ENCODE results near the gene PPM1M.

The PPM1M gene

DNA sequence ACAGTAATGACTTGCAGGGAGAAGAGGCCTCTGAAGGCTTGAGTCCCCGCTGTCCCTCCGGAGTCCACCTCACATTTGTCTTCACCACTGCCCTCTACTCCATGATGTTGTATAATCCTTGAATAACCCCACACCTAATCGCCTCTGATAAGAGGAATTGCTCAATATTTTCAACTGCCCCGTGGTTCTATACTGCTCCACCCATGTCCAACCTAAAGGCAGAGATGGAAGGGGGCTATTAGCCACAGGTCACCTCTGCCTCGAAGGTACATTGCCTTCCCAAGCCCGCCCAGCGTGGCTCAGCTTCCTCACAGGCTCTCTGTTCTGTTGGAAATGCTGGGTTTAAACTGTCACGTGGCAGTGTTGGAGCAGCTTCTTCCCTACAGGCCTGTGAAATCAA lies 32.6 kb upstream of the PPM1M start:
- H3K4me1 ChIP-seq (ENCODE audit: control insufficient read depth, insufficient read depth, low read length), result no peaks in the 10 kb centered on the region

DNA sequence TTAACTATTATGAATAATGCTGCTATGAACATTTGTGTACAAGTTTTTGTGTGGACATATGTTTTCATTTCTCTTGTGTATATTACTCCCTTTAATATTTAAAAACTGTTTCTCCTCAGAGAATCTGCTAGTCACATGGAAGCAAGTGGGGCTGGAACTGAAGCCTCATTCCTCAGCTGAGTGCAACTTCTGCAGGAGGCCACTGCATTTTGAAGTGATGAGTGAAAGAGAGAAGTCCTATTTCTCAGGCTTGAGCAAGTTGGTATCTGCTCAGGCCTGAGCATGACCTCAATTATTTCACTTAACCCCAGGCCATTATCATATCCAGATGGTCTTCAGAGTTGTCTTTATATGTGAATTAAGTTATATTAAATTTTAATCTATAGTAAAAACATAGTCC lies 31.7 kb upstream of the PPM1M start:
- Histone ChIP-seq H3K4me1 (ENCODE audit: control insufficient read depth, insufficient read depth, low read length) (no peaks in the 10 kb centered on the region), H3K36me3 (ENCODE audit: control insufficient read depth in 2 of 2, insufficient read depth in 1 of 2, low read length in 2 of 2) (peaks cover 21 to 72% of the 10 kb centered on the region in 2 experiments; a peak in 2 of 3 replicates), H3K4me3 (ENCODE audit: low read depth, low read length) (no peak overlapping the region), H3K9me3 (ENCODE audit: control insufficient read depth, insufficient read depth, low read depth, low read length) (no peaks in the 10 kb centered on the region), H3K27ac (ENCODE audit: extremely low read depth, low read depth, low read length) (no peak overlapping the region)
- POLR2A ChIA-PET, result no interaction called here
- CTCF ChIA-PET, result no interaction called here
- TF ChIP-seq ZNF664 (tag by site-specific recombination; IDR thresholded peaks at IDR 0.05), result no peak
- no peak for TF ChIP-seq SP3 (tag by site-specific recombination; IDR thresholded peaks at IDR 0.05)
- TF ChIP-seq ZNF248 (tag by site-specific recombination; IDR thresholded peaks at IDR 0.05), result no peak
- TF ChIP-seq, protein P1, sequence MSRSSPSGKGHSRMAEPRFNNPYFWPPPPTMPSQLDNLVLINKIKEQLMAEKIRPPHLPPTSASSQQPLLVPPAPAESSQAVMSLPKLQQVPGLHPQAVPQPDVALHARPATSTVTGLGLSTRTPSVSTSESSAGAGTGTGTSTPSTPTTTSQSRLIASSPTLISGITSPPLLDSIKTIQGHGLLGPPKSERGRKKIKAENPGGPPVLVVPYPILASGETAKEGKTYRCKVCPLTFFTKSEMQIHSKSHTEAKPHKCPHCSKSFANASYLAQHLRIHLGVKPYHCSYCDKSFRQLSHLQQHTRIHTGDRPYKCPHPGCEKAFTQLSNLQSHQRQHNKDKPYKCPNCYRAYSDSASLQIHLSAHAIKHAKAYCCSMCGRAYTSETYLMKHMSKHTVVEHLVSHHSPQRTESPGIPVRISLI (tag by site-specific recombination; IDR thresholded peaks at IDR 0.05), result no peak
- TF ChIP-seq, protein P2, sequence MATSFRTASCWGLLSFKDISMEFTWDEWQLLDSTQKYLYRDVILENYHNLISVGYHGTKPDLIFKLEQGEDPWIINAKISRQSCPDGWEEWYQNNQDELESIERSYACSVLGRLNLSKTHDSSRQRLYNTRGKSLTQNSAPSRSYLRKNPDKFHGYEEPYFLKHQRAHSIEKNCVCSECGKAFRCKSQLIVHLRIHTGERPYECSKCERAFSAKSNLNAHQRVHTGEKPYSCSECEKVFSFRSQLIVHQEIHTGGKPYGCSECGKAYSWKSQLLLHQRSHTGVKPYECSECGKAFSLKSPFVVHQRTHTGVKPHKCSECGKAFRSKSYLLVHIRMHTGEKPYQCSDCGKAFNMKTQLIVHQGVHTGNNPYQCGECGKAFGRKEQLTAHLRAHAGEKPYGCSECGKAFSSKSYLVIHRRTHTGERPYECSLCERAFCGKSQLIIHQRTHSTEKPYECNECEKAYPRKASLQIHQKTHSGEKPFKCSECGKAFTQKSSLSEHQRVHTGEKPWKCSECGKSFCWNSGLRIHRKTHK (tag by site-specific recombination; IDR thresholded peaks at IDR 0.05), result no peak
- no peak for TF ChIP-seq ZNF777 (tag by site-specific recombination; IDR thresholded peaks at IDR 0.05; ENCODE audit: borderline replicate concordance)
- no peak for TF ChIP-seq ZNF169 (tag by site-specific recombination; IDR thresholded peaks at IDR 0.05)
- TF ChIP-seq ZNF747 (tag by site-specific recombination; IDR thresholded peaks at IDR 0.05), result no peak
- no peak for TF ChIP-seq ZNF514 (tag by site-specific recombination; IDR thresholded peaks at IDR 0.05)
- TF ChIP-seq ZIC2 (tag by site-specific recombination; IDR thresholded peaks at IDR 0.05), result no peak
- no peak for TF ChIP-seq YY2 (tag by site-specific recombination; IDR thresholded peaks at IDR 0.05)
- no peak for TF ChIP-seq BCL11B (tag by site-specific recombination; IDR thresholded peaks at IDR 0.05; ENCODE audit: low read depth)
- TF ChIP-seq ZNF404 (tag by site-specific recombination; IDR thresholded peaks at IDR 0.05), result no peak
- TF ChIP-seq, protein P3, sequence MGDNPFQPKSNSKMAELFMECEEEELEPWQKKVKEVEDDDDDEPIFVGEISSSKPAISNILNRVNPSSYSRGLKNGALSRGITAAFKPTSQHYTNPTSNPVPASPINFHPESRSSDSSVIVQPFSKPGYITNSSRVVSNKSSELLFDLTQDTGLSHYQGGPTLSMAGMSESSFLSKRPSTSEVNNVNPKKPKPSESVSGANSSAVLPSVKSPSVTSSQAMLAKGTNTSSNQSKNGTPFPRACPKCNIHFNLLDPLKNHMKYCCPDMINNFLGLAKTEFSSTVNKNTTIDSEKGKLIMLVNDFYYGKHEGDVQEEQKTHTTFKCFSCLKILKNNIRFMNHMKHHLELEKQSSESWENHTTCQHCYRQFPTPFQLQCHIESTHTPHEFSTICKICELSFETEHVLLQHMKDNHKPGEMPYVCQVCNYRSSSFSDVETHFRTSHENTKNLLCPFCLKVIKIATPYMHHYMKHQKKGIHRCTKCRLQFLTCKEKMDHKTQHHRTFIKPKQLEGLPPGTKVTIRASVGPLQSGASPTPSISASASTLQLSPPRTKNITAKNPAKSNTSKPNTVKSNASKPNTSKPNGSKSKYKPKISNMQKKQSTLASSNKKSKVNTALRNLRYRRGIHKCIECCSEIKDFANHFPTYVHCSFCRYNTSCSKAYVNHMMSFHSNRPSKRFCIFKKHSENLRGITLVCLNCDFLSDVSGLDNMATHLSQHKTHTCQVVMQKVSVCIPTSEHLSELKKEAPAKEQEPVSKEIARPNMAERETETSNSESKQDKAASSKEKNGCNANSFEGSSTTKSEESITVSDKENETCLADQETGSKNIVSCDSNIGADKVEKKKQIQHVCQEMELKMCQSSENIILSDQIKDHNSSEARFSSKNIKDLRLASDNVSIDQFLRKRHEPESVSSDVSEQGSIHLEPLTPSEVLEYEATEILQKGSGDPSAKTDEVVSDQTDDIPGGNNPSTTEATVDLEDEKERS (tag by site-specific recombination; IDR thresholded peaks at IDR 0.05), result no peak
- TF ChIP-seq TCF7L2 (IDR thresholded peaks at IDR 0.05; ENCODE audit: borderline replicate concordance, low read depth, low read length), result no peak

More for the DNA sequence above, 32.6 kb upstream of the PPM1M start:
- Histone ChIP-seq H3K27ac (ENCODE audit: extremely low read depth, low read depth, low read length) (no peak overlapping the region), H3K36me3 (ENCODE audit: control insufficient read depth in 2 of 2, insufficient read depth in 1 of 2, low read length in 2 of 2) (peaks cover 29 to 81% of the 10 kb centered on the region in 2 experiments; a peak in 2 of 3 replicates), H3K4me3 (ENCODE audit: low read depth, low read length) (no peak overlapping the region), H3K9me3 (ENCODE audit: control insufficient read depth, insufficient read depth, low read depth, low read length) (no peaks in the 10 kb centered on the region)
- ChIA-PET CTCF (interaction anchor here (1.8 kb wide), 1 partner anchor 8 kb away, joined by 14 read pairs; no protein-coding TSS in a partner anchor), POLR2A (interaction anchor here (1.0 kb wide), 1 partner anchor 16 kb away, joined by 4 read pairs; no protein-coding TSS in a partner anchor)
- no peak for TF ChIP-seq TCF7L2 (IDR thresholded peaks at IDR 0.05; ENCODE audit: borderline replicate concordance, low read depth, low read length)
- no peak for TF ChIP-seq ZFP3 (tag by site-specific recombination; IDR thresholded peaks at IDR 0.05; ENCODE audit: low read depth)
- TF ChIP-seq, protein P4, sequence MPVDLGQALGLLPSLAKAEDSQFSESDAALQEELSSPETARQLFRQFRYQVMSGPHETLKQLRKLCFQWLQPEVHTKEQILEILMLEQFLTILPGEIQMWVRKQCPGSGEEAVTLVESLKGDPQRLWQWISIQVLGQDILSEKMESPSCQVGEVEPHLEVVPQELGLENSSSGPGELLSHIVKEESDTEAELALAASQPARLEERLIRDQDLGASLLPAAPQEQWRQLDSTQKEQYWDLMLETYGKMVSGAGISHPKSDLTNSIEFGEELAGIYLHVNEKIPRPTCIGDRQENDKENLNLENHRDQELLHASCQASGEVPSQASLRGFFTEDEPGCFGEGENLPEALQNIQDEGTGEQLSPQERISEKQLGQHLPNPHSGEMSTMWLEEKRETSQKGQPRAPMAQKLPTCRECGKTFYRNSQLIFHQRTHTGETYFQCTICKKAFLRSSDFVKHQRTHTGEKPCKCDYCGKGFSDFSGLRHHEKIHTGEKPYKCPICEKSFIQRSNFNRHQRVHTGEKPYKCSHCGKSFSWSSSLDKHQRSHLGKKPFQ (tag by site-specific recombination; IDR thresholded peaks at IDR 0.05), result no peak
- no peak for TF ChIP-seq ZNF223 (tag by site-specific recombination; IDR thresholded peaks at IDR 0.05)
- TF ChIP-seq KLF16 (tag by site-specific recombination; IDR thresholded peaks at IDR 0.05), result no peak

Data from HEK293 (cell line).